Kidney epithelial cell (primary cell): ENCODE results near the gene FAM107B. TPM values are rescaled to one million over a fixed set of nuclear protein-coding genes. Genes with fewer than 3 reads are reported as not detected.
A peak's percentile ranks its signal among the peaks of the same experiment; 100 is the strongest.
"Not testable (repeated sequence)": the region's sequence is repeated elsewhere in the genome, so short reads cannot be mapped to it uniquely, and the experiment has no call there.

Source experiments
- DNase-seq: peaks from one replicate; pipeline ENCODE4 v3.0.0-alpha.2; 2010; ENCODE audit warnings: low read depth
- H3K27me3 ChIP-seq: 2 replicates; pipeline ENCODE4 v1.6.0; 2011; ENCODE audit warnings: low read length; ENCODE audit not compliant: control insufficient read depth, insufficient read depth
- H3K36me3 ChIP-seq: 2 replicates; pipeline ENCODE4 v1.5.1; 2011; ENCODE audit warnings: low read length; ENCODE audit not compliant: control insufficient read depth, insufficient read depth
- H3K4me3 ChIP-seq: 2 replicates; pipeline ENCODE4 v1.5.1; 2011; ENCODE audit warnings: low read depth, mild to moderate bottlenecking, control low read depth, low read length
- CTCF ChIP-seq: IDR thresholded peaks from 2 replicates; pipeline ENCODE4 v1.5.1; 2011; ENCODE audit warnings: mild to moderate bottlenecking, moderate library complexity, low read length, control low read depth, inconsistent platforms; ENCODE audit not compliant: insufficient read depth, poor library complexity, severe bottlenecking
- total RNA-seq: library from RNA; depleted of rRNA; stranded (reverse); fragments of >200 nt; gene quantifications from 2 replicates; pipeline ENCODE4 v1.2.3, GENCODE V29; 2015

FAM107B gene
- total RNA-seq, 1 donor from 2014 or later: 33.5 TPM

DNA sequence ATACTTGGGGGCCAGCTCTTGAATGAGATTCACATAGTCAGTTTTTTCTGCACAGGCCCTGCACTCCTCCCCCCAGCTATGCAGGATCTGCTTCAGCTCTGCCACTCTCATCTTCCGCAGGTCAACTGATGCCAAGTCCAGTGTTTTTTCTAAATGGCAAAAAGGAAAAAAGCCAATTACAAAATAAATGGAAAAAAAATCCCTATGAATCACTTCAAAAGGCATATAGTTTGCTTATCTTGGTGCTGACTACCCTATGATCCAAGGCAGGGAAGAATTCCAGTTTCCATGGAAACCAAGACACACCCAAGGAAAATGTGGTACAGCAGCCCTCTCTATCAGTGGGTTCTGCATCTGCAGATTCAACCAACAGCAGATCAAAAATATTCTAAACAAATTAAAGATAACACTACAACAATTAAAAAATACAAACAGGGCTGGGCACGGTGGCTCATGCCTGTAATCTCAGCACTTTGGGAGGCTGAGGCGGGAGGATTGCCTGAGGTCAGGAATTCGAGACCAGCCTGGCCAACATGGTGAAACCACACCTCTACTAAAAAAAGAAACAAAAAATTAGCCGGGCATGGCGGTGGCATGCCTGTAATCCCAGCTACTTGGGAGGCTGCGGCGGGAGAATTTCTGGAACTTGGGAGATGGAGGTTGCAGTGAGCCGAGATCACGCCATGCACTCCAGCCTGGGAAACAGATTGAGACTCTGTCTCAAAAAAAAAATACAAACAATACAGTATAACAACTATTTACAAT lies 45.5 kb upstream of the FAM107B start:
- no peak for TF ChIP-seq CTCF
- no peaks in the 10 kb centered on the region for H3K27me3 ChIP-seq
- DNase-seq: peak; percentile 48

DNA sequence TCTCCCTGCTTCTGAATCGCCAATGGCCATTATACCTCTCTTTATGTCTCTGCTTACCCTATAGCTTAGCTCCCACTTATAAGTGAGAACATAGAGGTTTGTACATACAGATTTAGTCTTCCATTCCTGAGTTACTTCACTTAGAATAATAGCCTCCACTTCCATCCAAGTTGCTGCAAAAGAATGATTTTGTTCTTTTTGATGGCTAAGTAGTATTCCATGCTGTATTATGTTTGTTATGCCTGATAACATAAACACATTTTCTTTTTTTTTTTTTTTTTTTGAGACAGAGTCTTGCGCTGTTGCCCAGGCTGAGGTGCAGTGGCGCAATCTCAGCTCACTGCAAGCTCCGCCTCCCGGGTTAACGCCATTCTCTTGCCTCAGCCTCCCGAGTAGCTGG lies 42.0 kb upstream of the FAM107B start:
- not testable (repeated sequence) for H3K27me3 ChIP-seq, H3K4me3 ChIP-seq, H3K36me3 ChIP-seq, DNase-seq

More for the DNA sequence above, 45.5 kb upstream of the FAM107B start:
- no peak overlapping the region for H3K4me3 ChIP-seq
- no peaks in the 10 kb centered on the region for H3K36me3 ChIP-seq

- H3K36me3 ChIP-seq: no peaks in the 10 kb centered on the region
- DNase-seq: no peak
- H3K27me3 ChIP-seq: no peaks in the 10 kb centered on the region
- TF ChIP-seq CTCF: no peak
- no peak overlapping the region for H3K4me3 ChIP-seq
Observed at GRCh38 chr10:14815681-14816080, 41.0 kb upstream of the FAM107B start.

- TF ChIP-seq CTCF: no peak
Observed at GRCh38 chr10:14812271-14812670, 37.6 kb upstream of the FAM107B start.

DNA sequence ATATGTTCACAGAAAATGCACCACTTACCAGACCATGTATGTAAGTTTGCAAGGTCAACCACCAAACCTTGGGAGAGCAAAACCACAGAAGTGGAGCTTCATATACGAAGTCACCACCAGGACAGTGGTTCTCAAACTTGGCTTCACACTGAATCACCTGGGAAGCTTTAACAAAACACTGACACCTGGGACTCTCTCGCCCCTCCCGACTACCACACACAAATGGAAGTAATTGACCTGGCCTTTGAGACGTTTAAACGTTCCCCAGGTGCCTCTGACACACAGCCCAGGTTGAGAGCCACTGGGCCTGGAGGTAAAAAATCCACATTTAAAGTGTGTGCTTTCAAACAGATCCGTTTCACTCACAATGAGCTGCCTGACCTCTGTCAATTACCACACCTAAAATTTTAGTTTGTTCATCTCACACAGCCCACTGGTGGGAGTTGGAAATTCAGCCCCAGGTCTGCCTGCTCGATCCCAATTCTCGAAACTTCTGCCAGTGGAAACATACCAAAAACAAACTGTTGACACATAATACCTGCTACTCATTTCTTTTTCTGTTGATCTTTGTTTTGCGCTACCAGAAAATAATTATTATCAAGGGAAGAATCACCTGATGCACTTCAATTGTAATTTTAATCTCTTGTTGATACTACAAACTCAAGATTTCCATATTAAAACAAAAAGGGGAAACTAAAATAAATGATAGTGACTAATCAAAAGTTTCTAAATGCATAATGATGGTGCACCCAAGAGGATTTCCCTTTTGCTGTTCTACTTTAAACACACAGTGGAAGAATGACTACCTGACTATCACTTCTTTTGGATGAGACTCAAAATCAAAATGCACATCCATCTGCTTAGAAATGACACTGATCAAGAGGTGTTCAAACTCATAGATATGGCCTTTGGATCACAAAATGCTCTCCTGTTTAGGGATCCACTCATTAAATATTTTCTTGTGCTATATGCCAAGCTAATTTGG lies 36.6 kb upstream of the FAM107B start:
- Histone ChIP-seq H3K36me3 (no peaks in the 10 kb centered on the region), H3K4me3 (no peak overlapping the region), H3K27me3 (no peaks in the 10 kb centered on the region)
- DNase-seq: no peak
- TF ChIP-seq CTCF: no peak

More at GRCh38 chr10:14812271-14812670, 37.6 kb upstream of the FAM107B start:
- Histone ChIP-seq H3K36me3 (no peaks in the 10 kb centered on the region), H3K27me3 (no peaks in the 10 kb centered on the region), H3K4me3 (no peak overlapping the region)
- no peak for DNase-seq

- H3K36me3 ChIP-seq: no peaks in the 10 kb centered on the region
- H3K4me3 ChIP-seq: no peak overlapping the region
- DNase-seq: no peak
- H3K27me3 ChIP-seq: no peaks in the 10 kb centered on the region
- no peak for TF ChIP-seq CTCF
Observed at GRCh38 chr10:14806318-14806717, 31.6 kb upstream of the FAM107B start.
